Ovary (tissue), 3 donors: ENCODE data around the gene BRD7.

Source experiments
- CTCF ChIP-seq, 3 donors: fragments of 450-650 bp in 2 of 3; fragments of 200-600 bp in 1 of 3; IDR thresholded peaks; one replicate each; pipeline versions ENCODE4 v1.5.1 to v1.8.0; 2016 to 2022; ENCODE audit warnings: antibody characterized with exemption in 3 of 3, mild to moderate bottlenecking in 1 of 3
- POLR2A ChIP-seq: fragments of 450-650 bp; IDR thresholded peaks from one replicate; pipeline ENCODE4 v1.6.1; 2017; ENCODE audit warnings: antibody characterized with exemption, mild to moderate bottlenecking, moderate library complexity
- donor health status: DM: no; HTN: no; CAD: no.

DNA sequence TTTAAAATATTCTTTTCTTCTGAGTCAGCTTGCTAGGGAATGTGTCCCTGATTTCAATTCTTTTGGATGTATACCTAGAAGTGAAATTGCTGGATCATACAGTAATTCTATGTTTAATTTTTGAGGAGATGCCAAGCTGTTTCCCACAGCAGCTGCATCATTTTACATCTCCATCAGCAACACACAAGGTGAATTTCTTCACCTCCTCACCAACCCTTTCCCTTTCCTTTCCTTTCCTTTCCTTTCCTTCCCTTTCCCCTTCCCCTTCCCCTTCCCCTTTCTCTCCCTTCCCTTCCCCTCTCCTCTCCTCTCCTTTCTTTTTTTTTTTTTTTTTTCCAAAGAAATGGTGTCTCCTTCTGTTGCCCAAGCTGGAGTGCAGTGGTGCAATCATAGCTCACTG is 45.4 kb upstream of the BRD7 start:
- TF ChIP-seq POLR2A (no peak), CTCF (IDR thresholded peaks at IDR 0.05) (no peak)
